ENCODE measurements around the gene C6orf52.

Gene C6orf52

GRCh38 chr6:10643201-10643651 lies 51.2 kb downstream of the C6orf52 start:
- no peak for DNase-seq

GRCh38 chr6:10641528-10641927 lies 52.9 kb downstream of the C6orf52 start:
- DNase-seq: no peak

- no peak for DNase-seq
Measured at GRCh38 chr6:10640412-10640811, 54.0 kb downstream of the C6orf52 start.

- no peak for DNase-seq
Measured at GRCh38 chr6:10633216-10633615, 61.2 kb downstream of the C6orf52 start.

GRCh38 chr6:10630178-10630577 lies 64.2 kb downstream of the C6orf52 start:
- no peak for DNase-seq

- DNase-seq: no peak
Measured at GRCh38 chr6:10627800-10628199, 66.6 kb downstream of the C6orf52 start.

- DNase-seq: no peak
Measured at GRCh38 chr6:10626154-10626741, 68.2 kb downstream of the C6orf52 start.

GRCh38 chr6:10624836-10625235 lies 69.6 kb downstream of the C6orf52 start:
- no peak for DNase-seq

- no peak for DNase-seq
Measured at GRCh38 chr6:10621847-10622246, 72.6 kb downstream of the C6orf52 start.

Data from cortex of kidney (tissue), 1 donor.